ENCODE measurements around the gene RAMP1. TPM values are rescaled to one million over a fixed set of nuclear protein-coding genes. Genes with fewer than 3 reads are reported as not detected.

Gene RAMP1
- total RNA-seq, 1 experiment from 2014 or later = 0.63 TPM

DNA sequence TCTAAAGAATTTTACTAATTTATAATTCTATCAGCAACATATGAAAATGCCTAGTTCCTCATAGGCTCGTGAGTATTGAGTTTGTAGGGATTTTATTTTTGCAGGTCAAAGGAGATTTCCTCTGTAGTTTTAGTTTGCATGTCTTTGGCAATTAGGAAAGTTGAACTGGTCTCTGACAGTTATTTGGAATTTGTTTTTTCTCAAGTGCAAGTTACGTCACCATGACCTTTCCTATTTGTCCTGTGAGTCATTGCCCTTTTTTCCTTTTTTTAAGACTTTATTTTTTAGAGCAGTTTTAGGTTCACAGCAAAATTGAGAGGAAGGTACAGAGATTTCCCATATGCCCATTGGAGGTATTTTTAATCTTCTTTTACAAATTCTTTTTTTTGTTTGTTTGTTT lies 29.0 kb downstream of the RAMP1 start:
- peaks cover 2% of the 10 kb centered on the region for H3K23me2 ChIP-seq (ENCODE audit: insufficient read length, low read depth, low read length, poor library complexity, severe bottlenecking)
- Mint-ChIP-seq H3K4me3 (no peak overlapping the region), H3K36me3 (ENCODE audit: insufficient read depth in 1 of 3, low read depth in 3 of 3) (no peaks in the 10 kb centered on the region), H3K27me3 (ENCODE audit: low read depth) (no peaks in the 10 kb centered on the region), H3K9me3 (no peaks in the 10 kb centered on the region), H3K27ac (no peak overlapping the region), H3K4me1 (no peaks in the 10 kb centered on the region)
- no peaks in the 10 kb centered on the region for H3K9me3 ChIP-seq (ENCODE audit: control insufficient read depth, low read depth, low read length)
- WGBS (ENCODE audit: extremely low coverage, insufficient read length, low lambda C conversion rate) = no CpG with 5 or more reads among the region's 2 CpGs
- no peak overlapping the region for H3K23ac ChIP-seq (ENCODE audit: insufficient read length, low read depth, low read length)
- H2BK120ac ChIP-seq (ENCODE audit: low read depth, low read length, poor library complexity, severe bottlenecking) = no peak overlapping the region
- H3K4ac ChIP-seq (ENCODE audit: low read depth, low read length) = no peak overlapping the region
- no peak overlapping the region for H2BK20ac ChIP-seq (ENCODE audit: low read depth, low read length, poor library complexity, severe bottlenecking)
- no peak overlapping the region for H4K5ac ChIP-seq (ENCODE audit: insufficient read length, low read depth, low read length)
- no peaks in the 10 kb centered on the region for H3K4me1 ChIP-seq (ENCODE audit: insufficient read depth, low read length)
- H3K27me3 ChIP-seq (ENCODE audit: insufficient read depth, low read length) = no peaks in the 10 kb centered on the region
- H2BK12ac ChIP-seq (ENCODE audit: insufficient read length, low read depth, low read length) = no peak overlapping the region
- TF ChIP-seq, protein P1, sequence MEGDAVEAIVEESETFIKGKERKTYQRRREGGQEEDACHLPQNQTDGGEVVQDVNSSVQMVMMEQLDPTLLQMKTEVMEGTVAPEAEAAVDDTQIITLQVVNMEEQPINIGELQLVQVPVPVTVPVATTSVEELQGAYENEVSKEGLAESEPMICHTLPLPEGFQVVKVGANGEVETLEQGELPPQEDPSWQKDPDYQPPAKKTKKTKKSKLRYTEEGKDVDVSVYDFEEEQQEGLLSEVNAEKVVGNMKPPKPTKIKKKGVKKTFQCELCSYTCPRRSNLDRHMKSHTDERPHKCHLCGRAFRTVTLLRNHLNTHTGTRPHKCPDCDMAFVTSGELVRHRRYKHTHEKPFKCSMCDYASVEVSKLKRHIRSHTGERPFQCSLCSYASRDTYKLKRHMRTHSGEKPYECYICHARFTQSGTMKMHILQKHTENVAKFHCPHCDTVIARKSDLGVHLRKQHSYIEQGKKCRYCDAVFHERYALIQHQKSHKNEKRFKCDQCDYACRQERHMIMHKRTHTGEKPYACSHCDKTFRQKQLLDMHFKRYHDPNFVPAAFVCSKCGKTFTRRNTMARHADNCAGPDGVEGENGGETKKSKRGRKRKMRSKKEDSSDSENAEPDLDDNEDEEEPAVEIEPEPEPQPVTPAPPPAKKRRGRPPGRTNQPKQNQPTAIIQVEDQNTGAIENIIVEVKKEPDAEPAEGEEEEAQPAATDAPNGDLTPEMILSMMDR (conservative IDR thresholded peaks at IDR 0.05) = no peak
- no peak overlapping the region for H2AFZ ChIP-seq (ENCODE audit: low read length)
- H3K79me1 ChIP-seq (ENCODE audit: insufficient read depth, low read depth, low read length, poor library complexity, severe bottlenecking) = no peaks in the 10 kb centered on the region
- no peak overlapping the region for H3K27ac ChIP-seq (ENCODE audit: insufficient read length, low read depth, low read length)
- H3T11ph ChIP-seq (ENCODE audit: low read length) = no peak overlapping the region
- no peak overlapping the region for H3K4me2 ChIP-seq (ENCODE audit: insufficient read depth, insufficient read length, low read length)
- H2AK5ac ChIP-seq (ENCODE audit: insufficient read length, low read length) = no peak overlapping the region
- no peak overlapping the region for H4K91ac ChIP-seq (ENCODE audit: insufficient read length, low read depth, low read length)
- DNase-seq = no peak
- H4K20me1 ChIP-seq (ENCODE audit: control insufficient read depth, insufficient read depth, insufficient read length) = peaks cover 2% of the 10 kb centered on the region
- H4K8ac ChIP-seq (replicated peaks; ENCODE audit: insufficient read length, low read depth, low read length) = no peak overlapping the region
- H2BK5ac ChIP-seq (ENCODE audit: insufficient read length, low read length) = no peak overlapping the region
- no peak overlapping the region for H3K14ac ChIP-seq (ENCODE audit: insufficient read depth, low read length)
- H2BK15ac ChIP-seq (ENCODE audit: low read depth, low read length) = no peak overlapping the region
- H3K9ac ChIP-seq (ENCODE audit: extremely low read depth, insufficient read length, low read length) = no peak overlapping the region
- H3K18ac ChIP-seq (ENCODE audit: insufficient read length, low read depth, low read length) = no peak overlapping the region
- H3K79me2 ChIP-seq (ENCODE audit: insufficient read depth, low read length) = no peaks in the 10 kb centered on the region
- no peak overlapping the region for H3K56ac ChIP-seq (ENCODE audit: insufficient read length, low read depth, low read length)

Measured in H9 (cell line).